ENCODE results near the gene PRELP.

The PRELP gene

GRCh38 chr1:203500279-203500678 is 24.7 kb downstream of the PRELP start:
- Histone ChIP-seq H3K27ac (ENCODE audit: insufficient read depth, low read length, poor library complexity, severe bottlenecking) (no peak overlapping the region), H3K9me3 (ENCODE audit: control insufficient read depth, low read length) (no peaks in the 10 kb centered on the region), H3K36me3 (ENCODE audit: control insufficient read depth, insufficient read depth, low read length) (no peaks in the 10 kb centered on the region), H3K4me3 (ENCODE audit: insufficient read depth, low read depth, low read length, poor library complexity, severe bottlenecking) (no peak overlapping the region), H3K27me3 (replicated peaks; ENCODE audit: control insufficient read depth, insufficient read depth, low read length, poor library complexity, severe bottlenecking) (no peaks in the 10 kb centered on the region), H3K4me1 (ENCODE audit: control insufficient read depth, insufficient read depth, low read length, poor library complexity, severe bottlenecking) (no peaks in the 10 kb centered on the region)
- DNase-seq: no peak

DNA sequence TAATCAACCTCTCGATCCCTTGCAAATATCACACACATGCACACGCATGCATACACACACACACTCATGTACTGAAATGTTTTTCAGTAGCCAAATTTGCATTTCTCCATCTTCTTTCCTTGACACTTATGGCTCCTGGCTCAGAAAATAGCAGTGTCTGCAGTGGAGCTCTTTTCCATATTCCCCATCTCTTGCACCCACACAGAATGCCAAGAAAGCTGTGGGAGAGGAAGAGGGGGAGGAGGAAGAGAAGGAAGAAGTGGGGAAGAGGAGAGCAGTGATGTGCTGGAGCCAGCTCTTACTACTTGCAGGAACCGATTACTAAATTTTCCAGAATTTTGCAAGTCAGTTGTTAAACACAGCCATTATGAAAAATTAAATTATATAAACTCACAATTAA is 28.2 kb downstream of the PRELP start:
- Histone ChIP-seq H3K4me1 (ENCODE audit: control insufficient read depth, insufficient read depth, low read length, poor library complexity, severe bottlenecking) (no peaks in the 10 kb centered on the region), H3K27ac (ENCODE audit: insufficient read depth, low read length, poor library complexity, severe bottlenecking) (no peak overlapping the region), H3K27me3 (replicated peaks; ENCODE audit: control insufficient read depth, insufficient read depth, low read length, poor library complexity, severe bottlenecking) (no peaks in the 10 kb centered on the region)

DNA sequence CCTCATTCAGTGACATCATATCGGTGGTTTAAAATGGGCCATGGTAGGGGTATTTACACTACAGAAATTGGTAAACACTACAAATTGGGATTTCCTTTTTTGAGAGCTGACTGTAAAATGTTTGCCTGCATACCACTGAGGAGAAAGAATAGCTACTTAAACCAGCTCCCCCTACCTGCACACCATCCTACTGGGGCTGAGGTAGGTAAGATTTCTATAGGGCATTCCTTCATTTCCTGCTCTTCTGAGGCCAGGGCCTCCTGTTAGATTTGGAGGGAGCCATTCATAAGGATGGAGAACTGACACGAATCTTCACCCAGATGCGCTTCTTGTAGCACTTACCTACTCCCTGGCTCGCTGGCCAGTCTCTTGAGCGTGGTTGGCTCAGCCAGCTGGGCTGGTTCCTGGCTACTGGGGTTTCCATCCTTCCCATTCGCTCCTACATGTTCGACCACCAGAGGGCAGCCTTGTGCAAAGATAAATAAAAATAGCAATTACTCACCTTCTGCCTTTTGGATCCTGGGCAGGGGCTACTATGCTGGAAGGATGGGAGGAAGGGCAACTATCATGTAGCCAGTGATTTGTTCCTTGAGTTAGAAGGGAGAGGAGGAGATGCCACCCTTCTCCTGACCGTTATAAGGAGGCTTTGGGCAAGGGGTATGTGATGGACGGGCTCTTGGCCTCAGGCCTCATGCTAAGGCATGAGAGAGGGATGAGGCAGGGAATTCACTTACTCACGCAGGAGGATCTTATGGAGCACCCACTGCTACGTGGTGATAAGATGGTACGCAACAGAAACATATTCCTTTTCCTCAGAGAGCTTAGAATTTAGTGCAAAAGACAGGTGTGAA is 29.0 kb downstream of the PRELP start:
- no peak overlapping the region for H3K27ac ChIP-seq (ENCODE audit: insufficient read depth, low read length, poor library complexity, severe bottlenecking)
- no peaks in the 10 kb centered on the region for H3K27me3 ChIP-seq (replicated peaks; ENCODE audit: control insufficient read depth, insufficient read depth, low read length, poor library complexity, severe bottlenecking)
- H3K36me3 ChIP-seq (ENCODE audit: control insufficient read depth, insufficient read depth, low read length): no peaks in the 10 kb centered on the region
- H3K9me3 ChIP-seq (ENCODE audit: control insufficient read depth, low read length): no peaks in the 10 kb centered on the region
- no peak overlapping the region for H3K4me3 ChIP-seq (ENCODE audit: insufficient read depth, low read depth, low read length, poor library complexity, severe bottlenecking)
- H3K4me1 ChIP-seq (ENCODE audit: control insufficient read depth, insufficient read depth, low read length, poor library complexity, severe bottlenecking): no peaks in the 10 kb centered on the region
- DNase-seq: peak; percentile 33 to 60 (median 40)

More for the DNA sequence above, 28.2 kb downstream of the PRELP start:
- DNase-seq: no peak
- Histone ChIP-seq H3K36me3 (ENCODE audit: control insufficient read depth, insufficient read depth, low read length) (no peaks in the 10 kb centered on the region), H3K4me3 (ENCODE audit: insufficient read depth, low read depth, low read length, poor library complexity, severe bottlenecking) (no peak overlapping the region), H3K9me3 (ENCODE audit: control insufficient read depth, low read length) (no peaks in the 10 kb centered on the region)

DNA sequence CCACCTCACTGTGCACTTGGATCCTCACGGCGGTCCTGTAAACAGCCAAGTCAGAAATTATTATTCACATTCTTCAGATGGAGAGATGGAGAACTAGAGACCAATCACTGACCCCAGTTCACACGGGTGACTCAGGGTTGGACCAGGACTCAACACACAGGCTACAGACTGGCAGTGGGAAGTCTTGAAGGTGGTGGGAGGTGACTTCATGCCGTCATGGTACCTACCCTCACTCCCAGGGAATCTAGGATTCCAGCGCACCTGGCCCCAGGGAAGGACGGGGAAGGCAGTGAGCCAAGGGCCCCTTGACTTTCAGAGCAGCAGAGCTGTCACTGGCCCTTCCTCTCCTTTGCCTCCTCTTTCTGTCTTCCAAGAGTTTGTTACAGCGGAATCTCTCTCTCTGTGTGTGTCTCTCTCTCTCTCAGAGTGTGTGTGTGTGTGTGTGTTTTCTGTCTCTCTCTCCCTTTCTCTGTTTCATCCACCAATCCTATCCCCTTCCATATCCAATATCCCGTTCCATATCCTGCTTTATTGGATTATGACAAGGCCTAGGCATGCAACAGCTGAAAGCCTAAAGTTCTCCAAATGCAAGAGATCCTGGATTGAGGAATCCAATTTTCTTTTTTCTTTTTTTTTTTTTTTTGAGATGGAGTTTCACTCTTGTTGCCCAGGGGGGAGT is 30.1 kb downstream of the PRELP start:
- Histone ChIP-seq H3K4me3 (ENCODE audit: insufficient read depth, low read depth, low read length, poor library complexity, severe bottlenecking) (no peak overlapping the region), H3K9me3 (ENCODE audit: control insufficient read depth, low read length) (no peaks in the 10 kb centered on the region), H3K27ac (ENCODE audit: insufficient read depth, low read length, poor library complexity, severe bottlenecking) (no peak overlapping the region), H3K4me1 (ENCODE audit: control insufficient read depth, insufficient read depth, low read length, poor library complexity, severe bottlenecking) (no peaks in the 10 kb centered on the region), H3K27me3 (replicated peaks; ENCODE audit: control insufficient read depth, insufficient read depth, low read length, poor library complexity, severe bottlenecking) (no peaks in the 10 kb centered on the region), H3K36me3 (ENCODE audit: control insufficient read depth, insufficient read depth, low read length) (no peaks in the 10 kb centered on the region)
- no peak for DNase-seq

DNA sequence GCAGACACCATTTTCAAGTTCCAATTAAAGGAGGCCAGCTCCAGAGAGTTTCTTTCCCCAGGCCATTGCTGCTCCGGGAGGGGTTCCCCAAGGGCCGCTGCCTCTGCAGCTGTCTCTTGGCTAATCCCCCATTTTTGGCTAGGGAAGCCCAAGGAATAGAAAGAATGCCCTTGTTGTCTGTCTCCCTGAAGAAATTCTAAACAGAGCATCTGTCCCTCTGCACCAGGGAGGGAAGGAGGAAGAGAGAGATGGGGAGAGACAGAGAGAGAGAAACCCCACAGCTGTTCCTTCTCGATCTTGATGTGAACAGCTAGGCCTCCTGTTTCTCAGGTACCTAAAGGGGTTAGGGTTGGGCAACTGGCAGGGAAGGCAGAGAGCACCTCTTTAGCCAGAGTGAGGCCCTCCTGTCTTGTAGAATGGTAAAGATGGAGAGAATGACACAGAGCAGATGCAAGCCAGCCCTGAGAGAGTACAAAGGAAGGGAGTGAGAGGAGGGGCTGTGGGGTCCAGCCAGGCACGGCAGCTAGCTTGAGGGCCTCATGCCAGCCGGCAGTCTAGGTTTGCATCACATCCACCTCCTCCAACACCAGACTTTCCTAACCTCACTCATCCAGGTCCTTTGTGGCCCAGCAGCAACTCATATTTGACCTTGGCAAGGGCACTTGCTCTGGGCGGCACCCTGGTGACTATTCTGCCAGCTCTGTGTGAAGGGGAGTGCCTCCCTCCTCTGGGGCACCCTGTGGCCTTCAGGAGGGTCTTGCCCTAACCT is 31.4 kb downstream of the PRELP start:
- no peak for DNase-seq
- H3K27ac ChIP-seq (ENCODE audit: insufficient read depth, low read length, poor library complexity, severe bottlenecking): no peak overlapping the region
- no peaks in the 10 kb centered on the region for H3K4me1 ChIP-seq (ENCODE audit: control insufficient read depth, insufficient read depth, low read length, poor library complexity, severe bottlenecking)
- H3K36me3 ChIP-seq (ENCODE audit: control insufficient read depth, insufficient read depth, low read length): no peaks in the 10 kb centered on the region
- H3K9me3 ChIP-seq (ENCODE audit: control insufficient read depth, low read length): no peaks in the 10 kb centered on the region
- no peaks in the 10 kb centered on the region for H3K27me3 ChIP-seq (replicated peaks; ENCODE audit: control insufficient read depth, insufficient read depth, low read length, poor library complexity, severe bottlenecking)
- no peak overlapping the region for H3K4me3 ChIP-seq (ENCODE audit: insufficient read depth, low read depth, low read length, poor library complexity, severe bottlenecking)

GRCh38 chr1:203507759-203508158 is 32.2 kb downstream of the PRELP start:
- no peak for DNase-seq
- no peaks in the 10 kb centered on the region for H3K27me3 ChIP-seq (replicated peaks; ENCODE audit: control insufficient read depth, insufficient read depth, low read length, poor library complexity, severe bottlenecking)
- H3K36me3 ChIP-seq (ENCODE audit: control insufficient read depth, insufficient read depth, low read length): no peaks in the 10 kb centered on the region
- H3K4me3 ChIP-seq (ENCODE audit: insufficient read depth, low read depth, low read length, poor library complexity, severe bottlenecking): no peak overlapping the region
- no peaks in the 10 kb centered on the region for H3K9me3 ChIP-seq (ENCODE audit: control insufficient read depth, low read length)
- peaks cover 1% of the 10 kb centered on the region for H3K4me1 ChIP-seq (ENCODE audit: control insufficient read depth, insufficient read depth, low read length, poor library complexity, severe bottlenecking)
- no peak overlapping the region for H3K27ac ChIP-seq (ENCODE audit: insufficient read depth, low read length, poor library complexity, severe bottlenecking)

DNA sequence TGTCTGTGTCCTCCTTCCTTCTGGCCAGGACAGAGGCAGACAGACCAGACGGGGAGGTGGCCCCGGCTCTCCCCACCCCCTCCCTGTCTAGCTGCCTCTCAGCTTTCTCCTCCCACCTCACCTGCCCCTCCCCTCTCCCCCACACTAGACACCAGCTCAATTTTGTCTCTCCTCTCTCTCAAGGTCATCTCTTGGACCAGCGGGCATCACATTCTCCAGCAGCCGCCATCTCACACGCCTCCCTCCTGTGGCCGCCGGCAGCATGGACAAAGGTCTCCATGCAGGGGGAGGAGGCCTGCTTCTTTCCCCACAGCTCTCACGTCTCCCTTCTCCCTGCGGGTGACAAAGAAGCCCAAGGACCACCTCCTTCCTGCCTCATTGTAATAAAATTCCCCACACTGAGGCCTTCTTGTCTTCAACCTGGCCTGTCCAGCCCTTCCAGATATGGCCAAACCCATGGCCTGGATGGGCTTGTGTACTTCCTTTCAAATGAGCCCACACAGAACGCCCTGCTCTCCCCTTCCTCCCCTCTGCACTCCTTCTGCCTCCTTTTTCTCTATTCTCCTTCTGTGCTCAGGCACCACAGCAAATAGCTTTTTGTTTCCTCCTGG is 33.0 kb downstream of the PRELP start:
- no peak overlapping the region for H3K4me3 ChIP-seq (ENCODE audit: insufficient read depth, low read depth, low read length, poor library complexity, severe bottlenecking)
- no peak for DNase-seq
- peaks cover 5% of the 10 kb centered on the region for H3K4me1 ChIP-seq (ENCODE audit: control insufficient read depth, insufficient read depth, low read length, poor library complexity, severe bottlenecking)
- H3K27me3 ChIP-seq (replicated peaks; ENCODE audit: control insufficient read depth, insufficient read depth, low read length, poor library complexity, severe bottlenecking): no peaks in the 10 kb centered on the region
- H3K36me3 ChIP-seq (ENCODE audit: control insufficient read depth, insufficient read depth, low read length): no peaks in the 10 kb centered on the region
- no peaks in the 10 kb centered on the region for H3K9me3 ChIP-seq (ENCODE audit: control insufficient read depth, low read length)
- H3K27ac ChIP-seq (ENCODE audit: insufficient read depth, low read length, poor library complexity, severe bottlenecking): no peak overlapping the region

DNA sequence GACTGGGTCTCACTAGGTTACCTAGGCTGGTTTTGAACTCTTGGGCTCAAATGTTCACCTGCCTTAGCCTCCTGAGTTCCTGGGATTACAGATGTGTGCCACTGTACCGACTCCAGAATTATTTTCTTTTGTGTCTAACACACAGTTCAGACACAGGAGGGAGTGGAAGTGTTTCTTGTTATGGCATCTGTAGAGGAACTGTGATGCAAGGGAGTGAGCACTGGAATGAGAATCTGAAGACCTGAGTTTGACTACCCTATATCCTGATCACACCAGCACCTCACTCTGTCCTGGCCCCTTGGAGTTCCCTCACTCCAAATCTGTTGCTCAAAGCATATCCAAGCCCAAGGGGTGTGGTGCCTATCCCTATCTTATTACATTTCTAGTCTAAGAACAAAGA is 33.5 kb downstream of the PRELP start:
- Histone ChIP-seq H3K4me3 (ENCODE audit: insufficient read depth, low read depth, low read length, poor library complexity, severe bottlenecking) (no peak overlapping the region), H3K4me1 (ENCODE audit: control insufficient read depth, insufficient read depth, low read length, poor library complexity, severe bottlenecking) (peaks cover 9% of the 10 kb centered on the region), H3K27me3 (replicated peaks; ENCODE audit: control insufficient read depth, insufficient read depth, low read length, poor library complexity, severe bottlenecking) (no peaks in the 10 kb centered on the region), H3K27ac (ENCODE audit: insufficient read depth, low read length, poor library complexity, severe bottlenecking) (no peak overlapping the region), H3K36me3 (ENCODE audit: control insufficient read depth, insufficient read depth, low read length) (no peaks in the 10 kb centered on the region), H3K9me3 (ENCODE audit: control insufficient read depth, low read length) (no peaks in the 10 kb centered on the region)
- no peak for DNase-seq

DNA sequence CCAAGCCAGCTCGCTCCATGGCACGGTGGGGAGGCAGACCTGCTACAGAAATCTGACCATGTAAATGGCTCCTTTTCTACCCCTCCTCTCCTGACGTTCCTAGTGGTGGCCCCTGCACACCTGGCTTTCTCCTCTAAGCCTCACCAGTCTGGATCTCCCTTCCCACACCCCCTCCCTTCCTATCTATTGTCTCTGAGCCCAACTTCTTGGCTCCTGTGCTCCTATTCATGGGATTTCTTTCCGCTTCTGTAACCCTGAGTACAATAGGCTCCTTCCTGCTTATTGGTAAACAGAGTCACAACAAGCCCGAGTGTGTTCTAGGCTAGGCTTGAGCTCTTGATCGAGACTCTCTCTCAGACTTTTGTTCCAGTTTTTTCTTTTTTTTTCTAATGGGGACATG is 35.9 kb downstream of the PRELP start:
- Histone ChIP-seq H3K4me1 (ENCODE audit: control insufficient read depth, insufficient read depth, low read length, poor library complexity, severe bottlenecking) (peaks cover 9% of the 10 kb centered on the region), H3K9me3 (ENCODE audit: control insufficient read depth, low read length) (no peaks in the 10 kb centered on the region), H3K4me3 (ENCODE audit: insufficient read depth, low read depth, low read length, poor library complexity, severe bottlenecking) (no peak overlapping the region), H3K36me3 (ENCODE audit: control insufficient read depth, insufficient read depth, low read length) (no peaks in the 10 kb centered on the region), H3K27ac (ENCODE audit: insufficient read depth, low read length, poor library complexity, severe bottlenecking) (no peak overlapping the region), H3K27me3 (replicated peaks; ENCODE audit: control insufficient read depth, insufficient read depth, low read length, poor library complexity, severe bottlenecking) (no peaks in the 10 kb centered on the region)
- no peak for DNase-seq
